Activated T-helper 9 cell treated with anti-CD3 and anti-CD28 coated beads, Interleukin-2, amount 50 U/mL, for 16 hours (primary cell): ENCODE results near the gene FERMT3.
"Not testable (repeated sequence)": the region's sequence is repeated elsewhere in the genome, so short reads cannot be mapped to it uniquely, and the experiment has no call there.

ENCODE experiments used
- DNase-seq: peaks from one replicate; pipeline ENCODE4 v3.0.0-alpha.2; 2020; ENCODE audit warnings: low read depth

Gene FERMT3

GRCh38 chr11:64206457-64207255 lies at the start of gene FERMT3:
Gene FERMT3, plus strand, starts transcription at chr11:64206721. Its CDS starts 644 bp downstream, at chr11:64207365.
- peak; percentile 45 for DNase-seq

GRCh38 chr11:64157631-64158394 lies 48.7 kb upstream of the FERMT3 start:
- DNase-seq = no peak

- no peak for DNase-seq
Measured at GRCh38 chr11:64161037-64161436, 45.5 kb upstream of the FERMT3 start.

- DNase-seq = not testable (repeated sequence)
Measured at GRCh38 chr11:64162769-64163168, 43.8 kb upstream of the FERMT3 start.

GRCh38 chr11:64163951-64164350 lies 42.6 kb upstream of the FERMT3 start:
- no peak for DNase-seq

- DNase-seq = no peak
Measured at GRCh38 chr11:64164392-64165312, 41.9 kb upstream of the FERMT3 start.

GRCh38 chr11:64165481-64165841 lies 41.1 kb upstream of the FERMT3 start:
- no peak for DNase-seq

- DNase-seq = peak; percentile 78
Measured at GRCh38 chr11:64165842-64166635, 40.5 kb upstream of the FERMT3 start, which contains the start of gene MACROD1. Gene MACROD1, minus strand, starts transcription at chr11:64166113. Its CDS starts 119 bp downstream, at chr11:64165994.

GRCh38 chr11:64170419-64170818 lies 36.1 kb upstream of the FERMT3 start:
- no peak for DNase-seq

GRCh38 chr11:64173616-64174355 lies 32.7 kb upstream of the FERMT3 start:
- DNase-seq = no peak

GRCh38 chr11:64176751-64177150 lies 29.8 kb upstream of the FERMT3 start:
- DNase-seq = no peak

- DNase-seq = no peak
Measured at GRCh38 chr11:64178203-64178602, 28.3 kb upstream of the FERMT3 start.

GRCh38 chr11:64178951-64179639 lies 27.4 kb upstream of the FERMT3 start:
- DNase-seq = no peak

GRCh38 chr11:64180891-64181290 lies 25.6 kb upstream of the FERMT3 start:
- no peak for DNase-seq

- no peak for DNase-seq
Measured at GRCh38 chr11:64181506-64182411, 24.8 kb upstream of the FERMT3 start.

GRCh38 chr11:64183890-64184289 lies 22.6 kb upstream of the FERMT3 start:
- no peak for DNase-seq

- no peak for DNase-seq
Measured at GRCh38 chr11:64185175-64185692, 21.3 kb upstream of the FERMT3 start.

- peak; percentile 96 for DNase-seq
Measured at GRCh38 chr11:64185693-64186491, 20.6 kb upstream of the FERMT3 start, which contains the start of gene STIP1. Gene STIP1, plus strand, starts transcription at chr11:64186171. Its CDS starts 91 bp downstream, at chr11:64186262.
